GM21528 (cell line): ENCODE results near the gene TBCD.

ENCODE experiments used
- ATAC-seq: cut with Tn5 transposase; IDR thresholded peaks from one replicate; pipeline ENCODE4 v1.9.1; 2021; ENCODE audit warnings: mild to moderate bottlenecking, moderate library complexity; ENCODE audit not compliant: unreplicated experiment, low FRiP score

Gene TBCD

DNA sequence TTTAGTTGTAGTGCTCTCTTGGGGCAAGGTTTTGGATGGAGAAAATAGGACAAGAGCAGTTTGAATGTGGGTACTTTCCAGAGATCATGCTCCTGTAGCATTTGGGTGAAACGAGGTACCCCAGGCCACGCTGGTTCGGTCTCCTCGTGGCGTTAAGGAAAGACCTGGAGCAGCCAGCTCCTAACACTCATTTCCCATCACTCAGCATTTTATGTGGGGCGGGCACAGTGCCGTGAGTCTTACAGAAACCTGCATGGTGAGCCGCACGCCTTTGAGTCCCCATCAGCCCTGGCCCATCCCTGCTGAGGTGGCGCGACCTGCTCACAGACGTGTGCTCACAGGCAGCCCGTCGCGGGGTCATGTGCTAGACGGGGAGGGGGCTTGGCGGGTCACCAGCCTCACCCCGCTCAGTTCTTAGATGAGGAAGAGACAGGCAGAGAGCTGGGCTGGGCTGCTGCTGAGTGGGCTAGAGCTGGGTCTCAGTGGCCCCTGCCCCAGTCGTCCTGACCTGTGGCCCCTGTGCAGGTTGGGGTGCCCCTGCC, 37.3 kb downstream of the TBCD start:
- no peak for ATAC-seq

DNA sequence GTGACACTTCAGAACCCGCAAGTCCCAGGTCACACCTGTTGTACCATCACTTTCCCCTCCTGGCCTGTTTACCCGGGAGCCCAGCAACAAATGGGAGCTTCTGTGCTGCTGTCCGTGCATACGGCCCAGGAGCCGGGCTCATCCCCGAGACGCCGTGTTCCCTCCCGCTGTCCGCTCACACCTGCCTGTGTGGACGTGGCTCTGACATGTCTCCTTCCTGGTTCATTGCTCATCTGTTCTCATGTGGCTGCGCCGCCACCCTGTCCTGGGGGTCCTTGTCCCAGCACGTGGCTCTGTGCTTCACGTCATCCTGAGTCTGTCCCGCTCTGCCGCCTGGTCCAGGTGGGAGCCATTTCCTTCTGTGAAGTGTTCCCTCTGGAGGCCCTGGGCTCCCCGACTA, 37.9 kb downstream of the TBCD start:
- no peak for ATAC-seq

DNA sequence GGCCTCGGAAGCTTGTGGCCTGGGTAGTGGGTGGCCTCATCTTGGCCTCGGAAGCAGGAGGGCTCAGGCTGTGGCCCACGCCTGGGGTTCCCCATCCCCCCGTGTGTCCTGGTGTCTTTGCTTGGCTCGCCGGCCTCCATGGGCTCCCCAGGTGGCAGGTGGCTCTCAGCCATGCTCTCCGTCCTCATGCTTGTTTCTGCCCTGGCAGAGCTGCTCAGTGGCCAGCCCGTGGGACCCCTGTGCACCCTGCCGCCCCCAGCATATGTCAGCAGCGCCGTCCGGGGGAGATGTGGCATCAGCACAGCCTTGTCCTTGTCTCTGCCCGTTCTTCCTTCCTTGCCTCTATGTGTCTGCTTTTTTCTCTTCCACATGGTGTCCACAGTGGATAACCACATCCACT, 38.5 kb downstream of the TBCD start:
- ATAC-seq, result no peak

DNA sequence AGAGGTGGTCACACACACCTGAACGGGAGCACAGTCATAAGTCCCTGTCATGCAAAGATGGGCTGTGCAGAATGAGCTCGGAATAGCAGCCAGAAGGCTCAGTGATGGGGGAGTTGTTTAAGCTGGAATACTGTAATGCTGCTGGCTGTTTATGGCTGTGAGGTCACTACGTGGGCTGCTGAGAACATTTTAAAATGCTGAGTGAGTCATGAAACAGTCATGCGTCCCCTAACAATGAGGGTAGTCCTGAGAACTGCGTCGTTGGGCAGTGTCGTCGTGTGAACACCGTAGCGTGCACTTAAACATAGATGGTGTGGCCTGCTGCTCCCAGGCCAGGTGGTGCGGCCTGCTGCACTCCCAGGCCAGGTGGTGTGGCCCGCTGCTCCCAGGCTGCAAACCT, 39.7 kb downstream of the TBCD start:
- ATAC-seq, result no peak

DNA sequence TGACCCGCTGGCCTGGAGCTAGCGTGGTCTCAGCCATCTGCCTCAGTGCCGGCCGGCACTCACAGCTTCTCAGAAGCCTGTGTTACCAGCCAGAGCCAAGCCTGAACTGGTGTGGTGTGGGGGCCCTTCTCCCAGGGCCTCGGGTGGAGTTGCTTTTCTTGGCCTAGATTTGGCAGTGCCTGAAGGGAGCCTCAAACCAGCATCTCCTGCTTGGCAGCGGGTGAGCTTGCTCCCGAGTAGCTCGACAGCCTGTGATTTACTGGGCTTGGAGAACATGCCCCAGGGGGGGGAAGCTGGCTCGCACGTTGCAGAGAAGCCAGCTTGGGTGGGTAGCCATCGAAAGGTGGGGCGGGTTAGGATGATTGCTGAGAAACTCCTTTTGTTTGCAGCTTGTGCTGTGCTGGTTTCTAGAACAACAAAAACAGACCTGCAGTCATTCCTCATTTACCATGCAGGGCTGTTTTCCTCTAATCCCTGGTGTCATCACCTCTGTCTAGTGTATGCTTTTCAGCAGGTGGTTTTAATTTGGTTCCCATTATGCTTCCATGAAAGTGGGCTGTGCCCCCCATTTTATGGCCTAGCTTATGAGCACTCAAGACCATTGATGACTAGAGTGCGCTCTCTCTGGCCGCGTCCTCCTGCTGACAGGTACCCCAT, 42.2 kb downstream of the TBCD start:
- no peak for ATAC-seq

DNA sequence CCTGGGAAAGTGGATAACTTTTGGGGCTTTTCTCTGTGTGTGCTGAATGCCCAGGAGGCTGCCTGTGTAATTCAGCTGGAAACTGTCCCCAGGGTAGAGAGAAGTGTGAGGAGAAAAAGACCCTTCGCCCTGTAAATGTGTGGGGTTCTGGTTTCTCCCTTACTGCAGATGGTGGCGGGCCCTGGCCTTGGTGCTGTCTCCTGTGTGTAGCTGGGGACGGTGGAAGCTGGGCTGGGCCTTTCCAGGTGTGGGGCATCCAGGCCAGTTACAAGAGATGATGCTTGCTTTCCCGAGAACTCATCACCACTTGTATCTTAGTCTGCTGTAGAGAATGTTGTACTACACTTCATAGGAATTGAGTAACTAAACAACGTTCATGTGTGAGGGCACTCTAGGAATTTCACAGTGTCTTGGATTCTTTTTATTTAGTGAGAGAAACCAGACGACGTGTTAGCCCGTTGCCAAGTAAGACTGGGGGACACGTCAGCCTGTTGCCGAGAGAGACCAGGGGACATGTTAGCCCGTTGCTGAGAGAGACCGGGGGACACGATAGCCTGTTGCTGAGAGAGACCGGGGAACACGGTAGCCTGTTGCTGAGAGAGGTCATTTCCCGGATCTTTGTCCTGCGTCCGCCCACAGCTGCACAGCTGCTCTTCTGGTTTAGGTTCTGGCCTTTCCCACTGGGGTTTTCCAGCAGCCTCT, 43.1 kb downstream of the TBCD start:
- ATAC-seq, result no peak

DNA sequence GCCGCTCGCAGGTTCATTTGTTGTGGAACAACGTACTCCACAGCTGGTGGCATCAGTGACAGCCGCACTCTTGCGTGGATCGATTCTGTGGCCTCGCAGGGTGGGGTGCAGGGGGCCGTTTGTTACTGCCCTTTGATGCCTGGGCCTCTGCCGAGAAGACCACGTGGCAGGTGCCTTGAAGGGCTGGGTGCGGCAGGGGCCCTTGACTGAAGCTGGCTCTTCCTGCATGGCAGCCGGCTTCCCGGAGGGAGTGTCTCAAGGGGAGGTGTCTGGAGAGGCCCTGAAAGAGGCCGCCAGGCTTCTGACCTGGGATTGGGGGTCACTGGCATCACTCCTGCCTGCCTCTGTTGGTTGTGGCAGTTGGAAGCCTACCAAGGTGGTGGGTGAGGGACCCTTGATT, 43.8 kb downstream of the TBCD start:
- no peak for ATAC-seq

DNA sequence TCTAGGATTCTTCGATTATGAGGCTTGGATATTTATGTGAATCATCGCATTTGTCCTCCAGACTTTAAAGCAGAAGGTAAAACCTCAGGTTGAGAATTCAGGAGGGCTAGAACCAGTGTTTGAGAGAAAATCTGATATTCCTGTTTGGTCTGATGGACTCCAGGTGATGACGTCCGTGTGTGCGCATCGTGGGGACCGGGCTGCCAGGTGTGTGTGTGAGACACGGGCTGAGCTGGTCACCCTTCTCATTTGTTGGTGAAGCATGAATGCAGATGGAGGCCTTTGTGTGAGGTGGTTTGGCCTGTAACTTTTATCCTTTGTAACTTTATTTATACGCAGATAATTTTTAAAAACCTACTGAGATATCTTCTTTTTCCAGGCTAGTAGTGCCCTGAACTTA, 45.2 kb downstream of the TBCD start:
- no peak for ATAC-seq

DNA sequence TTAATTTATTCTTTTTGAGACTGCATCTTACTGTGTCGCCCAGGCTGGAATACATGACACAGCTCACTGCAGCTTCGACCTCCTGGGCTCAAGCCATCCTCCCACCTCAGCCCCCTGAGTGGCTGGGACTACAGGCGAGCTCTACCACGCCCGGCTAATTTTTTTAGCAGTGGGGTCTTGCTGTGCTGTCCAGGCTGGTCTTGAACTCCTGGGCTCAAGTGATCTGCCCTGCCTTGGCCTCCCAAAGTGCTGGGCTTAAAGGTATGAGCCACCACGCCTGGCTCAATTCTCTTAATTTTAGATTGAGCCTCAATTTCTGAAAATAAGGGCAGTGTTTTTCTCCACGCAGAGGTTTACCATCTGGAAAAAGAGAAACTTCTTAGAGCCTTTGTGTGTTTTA, 46.9 kb downstream of the TBCD start:
- no peak for ATAC-seq

DNA sequence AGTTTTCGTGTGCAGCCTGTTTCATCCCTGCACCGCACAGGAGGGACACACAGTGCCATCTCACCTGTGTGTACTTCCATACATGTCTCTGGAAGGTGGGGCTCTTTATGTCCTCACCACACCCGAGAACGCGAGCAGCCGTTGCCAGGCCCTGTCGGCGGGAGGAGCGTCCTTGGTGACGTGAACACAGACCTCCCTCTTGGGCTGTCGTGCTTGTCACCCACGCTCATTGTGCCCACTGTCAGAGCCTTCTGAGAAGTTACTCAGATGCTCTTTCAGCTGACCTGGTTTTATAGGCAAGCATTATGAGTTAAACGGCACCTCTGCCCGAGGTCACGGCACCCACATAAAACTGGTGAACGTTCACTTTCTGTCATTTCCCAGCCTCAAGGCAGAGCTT, 47.7 kb downstream of the TBCD start:
- ATAC-seq, result no peak

DNA sequence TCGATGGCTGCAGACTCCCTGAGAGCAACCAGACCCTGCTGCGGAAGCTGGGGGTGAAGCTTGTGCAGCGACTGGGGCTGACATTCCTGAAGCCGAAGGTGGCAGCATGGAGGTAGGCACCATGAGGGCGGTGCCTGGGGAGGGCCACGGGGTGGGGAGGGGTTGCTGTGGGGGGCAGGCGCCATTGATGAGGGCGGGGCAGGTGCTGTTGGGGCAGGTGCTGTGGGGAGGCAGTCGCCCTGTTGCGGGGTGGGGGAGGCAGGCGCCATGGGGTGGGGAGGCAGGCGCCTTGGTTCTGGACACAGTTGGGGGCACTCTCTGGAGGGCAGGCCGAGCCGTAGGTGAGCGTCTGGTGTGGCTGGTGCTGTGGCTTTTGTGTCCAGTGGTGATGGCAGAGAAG, 49.0 kb downstream of the TBCD start:
- no peak for ATAC-seq

DNA sequence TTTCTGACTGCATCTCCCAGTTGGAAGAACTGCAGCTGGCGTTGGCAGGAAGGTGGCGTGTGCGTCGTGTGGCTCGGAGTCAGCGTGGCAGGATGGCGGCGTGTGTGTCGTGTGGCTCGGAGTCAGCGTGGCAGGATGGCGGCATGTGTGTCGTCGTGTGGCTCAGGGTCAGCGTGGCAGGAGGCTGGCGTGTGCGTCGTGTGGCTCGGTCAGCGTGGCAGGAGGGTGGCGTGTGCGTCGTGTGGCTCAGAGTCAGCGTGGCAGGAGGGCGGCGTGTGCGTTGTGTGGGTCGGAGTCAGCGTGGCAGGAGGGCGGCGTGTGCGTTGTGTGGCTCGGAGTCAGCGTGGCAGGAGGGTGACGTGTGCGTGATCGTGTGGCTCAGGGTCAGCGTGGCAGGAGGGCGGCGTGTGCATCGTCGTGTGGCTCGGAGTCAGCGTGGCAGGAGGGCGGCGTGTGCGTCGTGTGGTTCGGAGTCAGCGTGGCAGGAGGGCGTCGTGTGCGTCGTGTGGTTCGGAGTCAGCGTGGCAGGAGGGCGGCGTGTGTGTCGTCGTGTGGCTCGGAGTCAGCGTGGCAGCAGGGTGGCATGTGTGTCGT, 49.6 kb downstream of the TBCD start:
- ATAC-seq, result no peak

DNA sequence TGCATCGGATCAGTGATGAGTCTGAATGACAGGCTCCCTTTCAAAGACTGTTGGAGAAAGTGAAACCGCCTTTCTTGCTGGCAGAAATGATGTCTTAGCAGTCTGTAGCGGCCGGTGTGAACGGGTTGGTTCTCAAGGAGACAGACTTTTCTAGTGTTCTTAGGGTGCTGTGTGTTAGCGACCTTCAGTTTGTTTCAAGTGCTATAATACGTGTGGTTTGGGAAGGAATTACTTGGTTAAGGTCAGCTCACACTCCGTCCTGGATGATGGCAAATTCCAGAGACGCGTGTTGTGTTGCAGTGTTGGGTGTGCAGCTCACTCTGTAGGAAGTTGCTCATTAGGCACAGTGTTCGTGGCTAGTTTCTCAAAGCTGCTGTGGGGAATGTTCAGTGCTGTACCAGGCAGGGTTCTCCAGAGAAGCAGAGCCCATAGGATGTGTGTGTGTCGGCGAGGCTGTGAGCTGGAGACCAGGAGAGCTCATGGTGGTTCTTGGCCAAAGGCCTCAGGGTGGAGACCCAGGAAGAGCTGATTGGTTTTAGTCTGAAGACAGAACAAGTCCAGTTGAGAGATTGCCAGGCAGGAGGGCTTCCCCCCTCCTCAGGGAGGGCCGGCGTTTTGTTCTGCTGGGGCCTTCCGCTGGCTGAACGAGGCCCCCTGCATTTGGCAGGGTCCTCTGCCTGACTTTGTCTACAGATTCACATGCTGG, 50.4 kb downstream of the TBCD start:
- no peak for ATAC-seq

DNA sequence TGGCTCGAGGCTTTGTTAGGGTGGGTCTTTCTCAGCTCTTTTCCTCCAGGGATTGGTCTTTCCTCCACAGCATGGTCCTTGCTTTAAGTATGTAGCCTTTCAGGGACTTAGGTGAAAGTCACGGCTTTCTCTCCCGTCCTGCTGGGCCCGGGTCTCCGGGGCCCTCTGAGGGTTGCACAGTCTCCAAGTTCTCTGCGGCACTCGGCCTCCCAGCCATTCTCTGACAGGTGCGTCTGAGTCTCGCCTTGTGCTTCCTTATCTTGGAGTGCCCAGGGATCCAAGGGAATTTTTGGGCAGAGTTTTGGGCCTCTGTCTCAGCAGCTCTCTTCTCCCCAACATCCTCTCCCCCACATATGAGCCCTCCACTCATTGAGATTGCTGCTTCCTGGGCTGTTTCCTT, 51.3 kb downstream of the TBCD start:
- no peak for ATAC-seq

DNA sequence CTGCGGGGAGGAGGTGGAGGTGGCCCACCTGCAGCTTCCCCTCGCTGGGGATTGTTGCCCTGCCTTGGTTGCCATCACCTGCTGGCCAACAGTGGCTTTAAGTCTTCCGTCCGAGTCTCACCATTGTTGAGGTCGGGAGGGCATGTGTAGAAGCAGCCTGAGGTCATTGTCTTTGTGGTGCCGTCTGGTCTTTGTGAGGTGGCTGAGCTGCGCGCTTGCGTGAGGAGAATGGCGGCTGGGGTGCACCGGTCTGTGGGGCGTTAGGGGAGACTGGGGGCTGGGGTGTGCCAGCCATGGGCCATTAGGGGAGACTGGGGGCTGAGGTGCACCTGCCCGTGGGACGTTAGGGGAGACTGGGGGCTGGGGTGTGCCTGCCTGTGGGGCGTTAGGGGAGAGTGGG, 51.7 kb downstream of the TBCD start:
- ATAC-seq, result no peak

DNA sequence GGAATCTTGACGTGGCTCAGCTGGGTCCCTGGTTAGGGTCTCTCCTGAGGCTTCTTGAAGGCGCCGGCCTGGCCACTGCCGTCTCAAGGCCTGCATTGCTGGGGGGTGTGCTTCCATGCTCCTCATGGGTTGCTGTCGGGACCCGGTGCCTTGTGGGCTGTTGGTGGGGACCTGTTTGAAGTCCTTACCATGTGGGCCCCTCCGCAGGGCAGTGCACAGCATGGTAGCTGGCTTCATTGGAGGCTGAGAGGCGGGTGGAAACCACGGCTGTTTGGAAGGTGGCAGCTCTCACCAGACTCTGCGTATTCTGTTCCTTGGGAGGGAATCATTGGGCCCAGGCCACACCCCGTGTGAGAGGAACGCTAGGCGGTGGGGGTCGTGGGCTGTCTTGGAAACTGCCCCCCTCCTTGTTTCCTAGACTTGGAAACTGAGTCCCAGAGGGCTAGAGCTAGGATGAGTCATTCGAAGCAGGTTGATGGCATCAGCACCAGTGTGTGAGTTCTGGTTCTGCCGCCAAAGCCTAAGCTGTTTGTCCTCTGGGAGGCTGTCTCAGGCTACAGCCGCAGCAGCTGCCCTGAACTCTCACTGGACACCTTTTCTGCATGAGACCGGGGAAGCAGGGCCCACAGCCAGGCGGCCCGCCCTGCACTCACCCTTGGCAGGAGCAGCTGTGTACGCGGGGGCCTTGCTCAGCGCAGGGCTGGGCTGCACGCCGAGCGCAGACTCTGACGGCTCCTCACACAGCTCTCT, 52.8 kb downstream of the TBCD start:
- ATAC-seq, result no peak

DNA sequence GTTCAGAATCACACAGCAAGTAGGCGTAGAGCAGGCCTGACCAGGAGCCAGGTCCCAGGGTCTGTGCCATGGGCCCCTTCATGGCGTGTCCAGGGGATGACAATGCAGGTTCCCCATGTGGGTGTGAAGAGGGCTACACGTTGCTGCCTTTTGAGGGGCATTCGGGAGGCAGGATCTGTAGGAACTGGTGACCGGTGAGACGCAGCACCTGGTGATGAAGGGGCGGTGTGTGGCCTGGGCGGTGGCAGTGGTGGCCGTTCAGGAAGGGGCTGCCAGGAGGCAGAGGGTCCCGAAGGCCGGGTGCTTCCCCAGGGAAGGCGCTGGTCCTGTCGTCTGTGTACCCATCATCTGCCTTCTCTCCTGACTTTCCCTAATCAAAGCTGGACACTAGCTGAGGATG, 53.4 kb downstream of the TBCD start:
- no peak for ATAC-seq

DNA sequence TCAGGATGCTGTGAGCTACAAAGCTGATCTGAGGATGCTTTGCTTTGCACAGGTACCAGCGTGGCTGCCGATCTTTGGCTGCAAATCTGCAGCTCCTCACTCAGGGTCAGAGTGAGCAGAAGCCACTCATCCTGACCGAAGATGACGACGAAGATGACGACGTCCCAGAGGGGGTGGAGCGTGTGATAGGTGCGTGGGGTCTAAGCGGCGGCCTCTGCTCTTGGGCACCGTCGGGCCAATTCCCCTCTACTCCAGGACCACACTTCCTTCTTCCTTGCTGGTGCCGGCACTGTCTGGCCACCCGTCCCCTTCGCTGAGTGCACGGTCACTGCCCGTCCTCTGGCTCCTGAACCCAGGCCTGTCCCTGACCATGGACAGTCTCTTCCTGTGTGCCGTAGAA, 54.0 kb downstream of the TBCD start:
- no peak for ATAC-seq

DNA sequence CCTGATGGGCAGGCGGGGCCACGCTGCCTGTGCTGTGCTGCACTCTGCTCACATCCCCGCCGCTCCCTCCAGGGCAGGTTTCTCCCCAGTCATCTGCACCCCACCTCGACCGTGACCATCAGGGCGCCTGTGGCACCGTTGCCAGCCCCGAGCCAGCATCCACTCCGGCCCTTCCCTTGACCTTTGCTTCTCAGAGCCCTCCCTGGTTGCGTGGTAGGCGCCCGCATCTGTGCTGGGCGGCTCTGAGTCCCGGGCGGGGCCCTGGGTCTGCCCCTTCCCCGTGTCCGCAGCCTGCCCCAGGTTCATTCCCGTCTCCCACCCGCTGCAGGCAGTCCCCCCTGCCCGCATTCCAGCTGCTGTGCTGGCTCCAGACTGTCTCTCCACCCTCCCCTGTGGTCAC, 54.8 kb downstream of the TBCD start:
- no peak for ATAC-seq

DNA sequence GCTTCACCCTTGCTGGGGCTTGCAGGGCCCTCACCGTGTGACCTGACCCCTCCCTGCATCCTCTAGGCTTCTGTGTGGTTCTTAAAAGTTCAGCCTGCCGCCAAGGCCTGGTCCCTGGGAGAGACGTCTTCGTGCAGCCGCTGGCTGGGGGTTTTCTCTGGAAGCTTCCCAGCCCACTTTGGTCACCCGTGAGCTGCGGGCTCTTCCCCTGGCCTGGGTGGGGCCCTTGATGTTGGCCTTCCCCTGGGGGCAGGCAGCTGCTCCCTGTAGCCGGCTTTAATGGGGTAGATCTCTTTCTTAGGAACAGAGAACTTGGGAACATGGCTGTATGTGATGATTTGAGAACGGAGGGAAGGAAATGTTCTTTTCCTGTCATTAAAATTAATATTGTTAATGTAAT, 55.2 kb downstream of the TBCD start:
- no peak for ATAC-seq

DNA sequence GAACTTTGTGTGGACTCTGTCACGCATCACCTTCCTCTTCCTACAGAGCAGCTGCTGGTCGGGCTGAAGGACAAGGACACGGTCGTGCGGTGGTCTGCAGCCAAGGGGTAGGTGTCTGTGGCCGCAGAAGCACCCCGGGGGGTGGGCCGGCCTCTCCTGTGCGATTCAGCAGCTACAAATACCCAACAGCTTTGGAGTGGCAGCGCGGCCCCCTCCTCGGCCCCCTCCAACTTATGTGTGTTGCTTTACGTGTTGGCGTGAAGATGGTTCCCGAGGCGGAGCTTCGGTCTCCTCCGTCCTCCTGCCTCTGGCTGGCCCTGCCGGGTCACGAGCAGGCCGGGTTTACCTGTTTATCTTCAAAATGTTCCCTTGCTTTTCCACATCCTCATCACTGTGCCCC, 55.7 kb downstream of the TBCD start:
- no peak for ATAC-seq
